ENCODE results near the gene SAPCD2. TPM values are rescaled to one million over a fixed set of nuclear protein-coding genes. Genes with fewer than 3 reads are reported as not detected.

The SAPCD2 gene
- total RNA-seq, 1 experiment from 2014 or later, result 29.8 TPM

GRCh38 chr9:137026384-137026783, 44.0 kb downstream of the SAPCD2 start:
- H4K5ac ChIP-seq (ENCODE audit: insufficient read length, low read depth, low read length), result no peak overlapping the region
- H3K4me1 Mint-ChIP-seq, result peaks cover 2 to 17% of the 10 kb centered on the region in 2 experiments; a peak in 3 of 4 replicates
- peaks cover 2% of the 10 kb centered on the region for H4K20me1 ChIP-seq (ENCODE audit: control insufficient read depth, insufficient read depth, insufficient read length)
- H3T11ph ChIP-seq (ENCODE audit: low read length), result no peak overlapping the region
- H3K27me3 ChIP-seq (ENCODE audit: insufficient read depth, low read length), result no peaks in the 10 kb centered on the region
- no peak overlapping the region for H2BK12ac ChIP-seq (ENCODE audit: insufficient read length, low read depth, low read length)
- peaks cover 22% of the 10 kb centered on the region for H3K27me3 Mint-ChIP-seq (ENCODE audit: low read depth)
- H2BK5ac ChIP-seq (ENCODE audit: insufficient read length, low read length), result no peak overlapping the region
- H3K23ac ChIP-seq (ENCODE audit: insufficient read length, low read depth, low read length), result no peak overlapping the region
- no peak overlapping the region for H4K8ac ChIP-seq (replicated peaks; ENCODE audit: insufficient read length, low read depth, low read length)
- H2BK120ac ChIP-seq (ENCODE audit: low read depth, low read length, poor library complexity, severe bottlenecking), result no peak overlapping the region
- H3K36me3 Mint-ChIP-seq (ENCODE audit: insufficient read depth in 1 of 3, low read depth in 3 of 3), result no peaks in the 10 kb centered on the region
- H4K91ac ChIP-seq (ENCODE audit: insufficient read length, low read depth, low read length), result no peak overlapping the region
- no peak overlapping the region for H3K4me2 ChIP-seq (ENCODE audit: insufficient read depth, insufficient read length, low read length)
- no peak overlapping the region for H3K56ac ChIP-seq (ENCODE audit: insufficient read length, low read depth, low read length)
- no peaks in the 10 kb centered on the region for H3K79me1 ChIP-seq (ENCODE audit: insufficient read depth, low read depth, low read length, poor library complexity, severe bottlenecking)
- TF ChIP-seq, protein P1, sequence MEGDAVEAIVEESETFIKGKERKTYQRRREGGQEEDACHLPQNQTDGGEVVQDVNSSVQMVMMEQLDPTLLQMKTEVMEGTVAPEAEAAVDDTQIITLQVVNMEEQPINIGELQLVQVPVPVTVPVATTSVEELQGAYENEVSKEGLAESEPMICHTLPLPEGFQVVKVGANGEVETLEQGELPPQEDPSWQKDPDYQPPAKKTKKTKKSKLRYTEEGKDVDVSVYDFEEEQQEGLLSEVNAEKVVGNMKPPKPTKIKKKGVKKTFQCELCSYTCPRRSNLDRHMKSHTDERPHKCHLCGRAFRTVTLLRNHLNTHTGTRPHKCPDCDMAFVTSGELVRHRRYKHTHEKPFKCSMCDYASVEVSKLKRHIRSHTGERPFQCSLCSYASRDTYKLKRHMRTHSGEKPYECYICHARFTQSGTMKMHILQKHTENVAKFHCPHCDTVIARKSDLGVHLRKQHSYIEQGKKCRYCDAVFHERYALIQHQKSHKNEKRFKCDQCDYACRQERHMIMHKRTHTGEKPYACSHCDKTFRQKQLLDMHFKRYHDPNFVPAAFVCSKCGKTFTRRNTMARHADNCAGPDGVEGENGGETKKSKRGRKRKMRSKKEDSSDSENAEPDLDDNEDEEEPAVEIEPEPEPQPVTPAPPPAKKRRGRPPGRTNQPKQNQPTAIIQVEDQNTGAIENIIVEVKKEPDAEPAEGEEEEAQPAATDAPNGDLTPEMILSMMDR (conservative IDR thresholded peaks at IDR 0.05), result no peak
- no peaks in the 10 kb centered on the region for H3K79me2 ChIP-seq (ENCODE audit: insufficient read depth, low read length)
- H3K4me1 ChIP-seq (ENCODE audit: insufficient read depth, low read length), result no peaks in the 10 kb centered on the region
- H3K23me2 ChIP-seq (ENCODE audit: insufficient read length, low read depth, low read length, poor library complexity, severe bottlenecking), result peaks cover 9% of the 10 kb centered on the region
- H3K4ac ChIP-seq (ENCODE audit: low read depth, low read length), result no peak overlapping the region
- H3K9ac ChIP-seq (ENCODE audit: extremely low read depth, insufficient read length, low read length), result no peak overlapping the region
- H2BK20ac ChIP-seq (ENCODE audit: low read depth, low read length, poor library complexity, severe bottlenecking), result no peak overlapping the region
- no peak overlapping the region for H3K27ac Mint-ChIP-seq
- H3K9me3 Mint-ChIP-seq, result no peaks in the 10 kb centered on the region
- DNase-seq, result no peak
- no CpG with 5 or more reads among the region's 2 CpGs for WGBS (ENCODE audit: extremely low coverage, insufficient read length, low lambda C conversion rate)
- H2BK15ac ChIP-seq (ENCODE audit: low read depth, low read length), result no peak overlapping the region
- no peak overlapping the region for H3K27ac ChIP-seq (ENCODE audit: insufficient read length, low read depth, low read length)
- H3K18ac ChIP-seq (ENCODE audit: insufficient read length, low read depth, low read length), result no peak overlapping the region
- no peak overlapping the region; a peak in 1 of 5 replicates for H3K4me3 Mint-ChIP-seq
- H2AK5ac ChIP-seq (ENCODE audit: insufficient read length, low read length), result no peak overlapping the region
- no peaks in the 10 kb centered on the region for H3K9me3 ChIP-seq (ENCODE audit: control insufficient read depth, low read depth, low read length)
- H3K14ac ChIP-seq (ENCODE audit: insufficient read depth, low read length), result no peak overlapping the region
- no peak overlapping the region for H2AFZ ChIP-seq (ENCODE audit: low read length)

Measured in H9 (cell line).